HG03354 (cell line): ENCODE data around the gene PIK3C2A.

Experiments
- ATAC-seq: cut with Tn5 transposase; IDR thresholded peaks from one replicate; pipeline ENCODE4 v1.9.1; 2021; ENCODE audit warnings: mild to moderate bottlenecking; ENCODE audit not compliant: unreplicated experiment, poor library complexity, severe bottlenecking

The PIK3C2A gene

DNA sequence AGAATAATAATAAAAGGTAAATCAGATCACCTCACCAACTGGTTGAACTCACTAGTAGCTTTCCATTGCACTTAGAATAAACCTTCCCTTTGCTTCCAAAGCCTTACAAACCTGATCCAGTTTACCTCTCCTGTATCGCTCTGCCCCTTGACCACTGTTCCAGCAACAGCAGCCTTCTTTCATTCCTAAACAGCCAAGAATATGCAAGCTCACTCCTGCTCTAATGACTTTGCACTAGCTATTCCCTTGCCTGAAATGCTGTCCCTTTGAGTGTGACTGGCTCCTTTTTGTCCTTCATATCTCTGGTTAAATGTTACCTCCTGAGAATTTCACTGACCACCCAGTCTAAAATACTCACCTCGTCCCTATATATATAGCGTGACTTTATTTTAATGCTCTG, 9.6 kb upstream of the PIK3C2A start:
- ATAC-seq, result no peak

GRCh38 chr11:17214338-17214737, 6.6 kb upstream of the PIK3C2A start:
- ATAC-seq, result no peak

GRCh38 chr11:17211286-17211685, 3.5 kb upstream of the PIK3C2A start:
- ATAC-seq, result no peak

- ATAC-seq, result no peak
Measured at GRCh38 chr11:17209939-17210245, 2.1 kb upstream of the PIK3C2A start.

DNA sequence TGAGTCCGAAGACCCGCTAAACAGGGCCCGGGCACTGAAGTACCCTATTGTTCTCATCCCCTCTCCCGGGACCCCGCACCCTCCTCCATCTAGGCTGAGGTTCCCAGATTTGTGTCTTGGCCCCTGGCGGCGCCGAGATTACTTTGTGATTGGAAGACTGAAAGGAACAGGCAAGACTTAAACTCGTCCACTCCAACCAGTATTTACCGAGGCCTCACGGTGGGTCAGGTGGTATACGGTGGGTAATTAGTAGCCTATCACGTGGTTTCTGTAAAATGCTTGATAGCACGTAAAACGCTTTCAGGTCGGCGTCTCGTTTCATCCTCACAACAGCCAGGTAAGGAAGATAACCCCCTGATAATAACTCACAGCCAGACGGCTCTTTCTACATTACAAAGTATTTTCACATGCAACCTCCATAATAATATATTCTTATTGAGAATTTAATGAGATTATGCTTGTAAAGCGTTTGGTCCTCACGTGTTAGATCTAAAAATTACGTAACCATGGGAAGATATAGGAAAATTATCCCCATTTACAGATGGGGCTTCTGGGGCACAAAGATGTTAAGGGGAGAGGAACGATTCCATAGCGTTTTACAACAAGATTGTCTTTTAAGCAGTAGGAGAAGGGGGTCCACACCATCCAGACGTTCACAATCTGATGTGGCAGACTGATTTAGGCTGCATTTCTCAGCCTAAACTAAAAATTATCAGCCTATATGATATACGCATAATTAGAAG, 642 bp upstream of the PIK3C2A start:
- ATAC-seq, result peak; percentile 71

DNA sequence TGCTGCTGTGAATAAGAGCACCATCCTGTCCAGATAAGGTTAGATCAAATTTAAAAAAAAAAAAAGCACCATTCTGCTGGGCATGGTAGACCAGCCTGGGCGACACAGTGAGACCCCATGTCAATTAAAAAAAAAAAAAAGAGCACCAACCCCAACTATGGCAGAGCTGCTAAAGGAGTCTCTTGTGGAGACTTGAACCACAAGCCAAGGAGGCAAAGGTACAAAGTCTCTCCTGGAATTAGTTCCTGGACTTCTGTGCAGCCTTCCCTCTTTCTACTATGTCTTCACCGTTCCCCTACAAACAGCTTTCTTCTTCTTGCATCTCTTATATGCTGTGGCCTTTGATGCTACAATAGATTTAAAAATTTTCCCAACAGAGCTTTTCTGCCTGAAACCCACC, 1.3 kb downstream of the PIK3C2A start:
- no peak for ATAC-seq

- ATAC-seq, result no peak
Measured at GRCh38 chr11:17197431-17197898, 10.3 kb downstream of the PIK3C2A start.

- ATAC-seq, result no peak
Measured at GRCh38 chr11:17188675-17189074, 19.1 kb downstream of the PIK3C2A start.

GRCh38 chr11:17186932-17187692, 20.7 kb downstream of the PIK3C2A start:
- no peak for ATAC-seq

GRCh38 chr11:17185938-17186337, 21.8 kb downstream of the PIK3C2A start:
- ATAC-seq, result no peak

GRCh38 chr11:17184882-17185587, 22.8 kb downstream of the PIK3C2A start:
- ATAC-seq, result no peak

DNA sequence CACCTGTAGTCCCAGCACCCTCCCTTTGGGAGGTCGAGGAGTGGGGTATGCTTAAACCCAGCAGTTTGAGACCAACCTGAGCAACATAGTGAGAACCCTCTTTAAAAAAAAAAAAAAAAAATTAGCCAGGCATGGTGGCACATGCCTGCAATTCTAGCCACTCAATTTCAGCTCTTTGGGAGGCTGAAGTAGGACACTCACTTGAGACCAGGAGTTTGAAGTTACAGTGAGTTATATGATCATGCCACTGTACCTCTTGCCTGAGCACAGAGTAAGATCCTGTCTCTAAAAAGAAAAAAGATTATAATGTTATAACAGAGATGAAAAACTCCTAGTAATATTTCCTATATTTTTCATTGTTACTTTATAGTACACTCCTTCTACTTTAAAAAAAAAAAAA, 23.9 kb downstream of the PIK3C2A start:
- no peak for ATAC-seq

GRCh38 chr11:17179970-17180369, 27.8 kb downstream of the PIK3C2A start:
- no peak for ATAC-seq

DNA sequence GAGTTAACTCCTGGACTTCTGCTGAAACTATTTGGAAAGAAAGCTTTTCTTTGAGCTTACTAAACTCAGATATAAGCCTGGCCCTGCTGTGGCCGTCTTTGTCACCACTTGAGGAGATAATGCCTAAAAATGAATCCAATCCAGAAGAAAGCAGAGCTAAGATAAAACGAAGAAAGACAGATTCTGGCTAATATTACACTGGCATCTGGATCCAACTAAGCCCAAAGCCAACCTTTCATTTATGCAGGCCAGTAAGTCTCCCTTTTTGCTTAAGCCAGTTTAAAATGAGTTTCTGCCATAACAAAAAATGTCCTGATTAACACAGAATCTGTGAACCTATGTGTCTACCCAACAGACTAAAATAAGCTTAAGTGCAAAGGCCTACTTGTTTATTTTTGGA, 34.5 kb downstream of the PIK3C2A start:
- no peak for ATAC-seq

DNA sequence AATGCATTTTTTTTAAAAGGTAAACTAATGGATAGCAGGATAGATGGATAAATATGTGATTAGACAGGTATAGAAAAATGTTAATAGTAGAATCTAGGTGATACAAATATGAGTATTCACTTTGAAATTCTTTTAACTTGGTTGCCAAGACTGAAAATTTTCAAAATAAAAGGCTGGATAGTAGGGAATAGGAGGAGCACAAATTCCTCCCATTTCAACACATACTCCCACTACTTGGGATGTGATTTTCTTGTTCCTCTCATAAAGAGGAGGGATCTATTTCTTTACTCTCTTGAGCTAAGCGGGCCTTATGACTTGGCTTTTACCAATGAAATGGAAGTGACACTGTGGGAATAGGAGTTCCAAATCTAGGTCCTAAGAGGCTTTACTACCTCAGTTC, 35.9 kb downstream of the PIK3C2A start:
- ATAC-seq, result no peak

GRCh38 chr11:17171343-17171742, 36.4 kb downstream of the PIK3C2A start:
- no peak for ATAC-seq

- ATAC-seq, result no peak
Measured at GRCh38 chr11:17169876-17170275, 37.9 kb downstream of the PIK3C2A start.

GRCh38 chr11:17165247-17165890, 42.4 kb downstream of the PIK3C2A start:
- ATAC-seq, result no peak

DNA sequence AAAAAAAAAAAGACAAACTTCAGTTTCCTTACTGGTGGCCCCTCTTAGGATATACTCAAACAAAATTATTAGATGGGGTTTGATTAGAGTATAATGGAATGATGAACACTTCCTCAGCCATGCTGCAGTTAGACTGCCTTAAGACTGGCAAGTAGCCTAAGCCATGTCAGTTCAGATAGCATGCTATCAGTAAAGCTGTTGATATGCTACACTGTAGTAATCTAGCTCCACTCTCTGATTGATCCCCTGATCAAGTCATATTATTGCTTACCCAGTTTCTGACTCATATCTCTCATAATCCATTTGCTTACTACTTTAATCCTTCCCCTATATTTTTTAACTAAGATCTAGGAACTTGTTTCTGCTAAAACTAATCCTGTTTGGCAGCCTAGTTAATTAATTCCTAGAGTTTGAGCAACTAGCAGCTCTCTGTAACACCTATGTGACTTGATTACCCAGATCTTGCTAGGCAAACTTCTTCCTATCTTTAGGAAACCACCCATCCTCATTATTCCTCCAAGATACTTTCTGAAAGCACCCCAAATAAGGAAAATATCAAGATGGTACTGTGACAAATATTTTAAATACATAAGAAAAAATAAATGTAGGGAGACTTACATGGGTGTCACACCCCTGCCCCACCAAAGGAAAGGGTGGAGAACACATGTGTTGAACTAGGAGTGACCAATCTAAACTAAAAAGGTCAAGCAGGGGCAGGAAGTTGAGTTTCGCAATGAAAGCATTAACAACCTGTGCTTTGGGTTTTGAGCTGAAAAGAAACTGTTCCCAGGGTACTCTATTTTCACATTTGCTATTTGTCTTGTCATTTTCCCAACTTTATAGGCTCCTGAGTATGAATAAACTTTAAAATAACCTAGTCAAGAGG, 43.2 kb downstream of the PIK3C2A start:
- ATAC-seq, result no peak
